ENCODE data around the gene GLYATL1.

DNA sequence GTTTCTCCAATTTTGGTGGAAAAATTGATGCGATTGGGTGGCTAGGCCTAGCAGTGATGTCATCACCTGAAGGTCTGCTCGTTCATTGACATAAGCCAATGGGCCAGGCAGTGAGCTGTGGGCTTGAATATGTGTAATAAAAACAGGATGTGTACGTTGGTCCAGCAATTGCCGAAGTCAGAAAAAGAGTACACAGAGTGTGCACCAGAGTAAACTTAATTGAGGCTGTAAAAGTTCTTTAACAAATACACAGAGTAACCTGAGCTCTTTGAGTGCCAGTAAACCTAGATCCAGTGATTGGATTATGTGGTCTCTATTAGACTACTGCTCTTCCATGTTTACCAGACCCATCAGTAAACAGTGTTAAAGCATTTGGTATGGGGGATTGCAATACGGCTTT, 13.0 kb upstream of the GLYATL1 start:
- TF ChIP-seq YY1 (IDR thresholded peaks at IDR 0.05; ENCODE audit: insufficient read depth, insufficient read length) (no peak), ZNF274 (IDR thresholded peaks at IDR 0.05; ENCODE audit: low read depth, low read length) (no peak), SUZ12 (IDR thresholded peaks at IDR 0.05; ENCODE audit: extremely low read depth, insufficient read depth, insufficient read length) (no peak)

Data from NT2/D1 (cell line).